Endodermal cell (in vitro differentiated cells): Measurements from ENCODE around the gene EGFL8. TPM values are rescaled to one million over a fixed set of nuclear protein-coding genes. Genes with fewer than 3 reads are reported as not detected.

ENCODE experiments used
- DNase-seq: peaks from one replicate; pipeline ENCODE4 v3.0.0-alpha.2; 2017
- H3K27ac ChIP-seq: 2 replicates; pipeline ENCODE4 v1.5.1; 2013; ENCODE audit warnings: mild to moderate bottlenecking, low read depth, low read length, moderate library complexity
- H3K27me3 ChIP-seq: 2 replicates; pipeline ENCODE4 v1.6.1; 2013; ENCODE audit warnings: mild to moderate bottlenecking, low read length, moderate library complexity; ENCODE audit not compliant: insufficient read depth, control insufficient read depth, poor library complexity, severe bottlenecking
- H3K36me3 ChIP-seq: 2 replicates; pipeline ENCODE4 v1.7.0; 2013; ENCODE audit warnings: mild to moderate bottlenecking, low read length, moderate library complexity; ENCODE audit not compliant: control insufficient read depth, insufficient read depth
- H3K4me1 ChIP-seq: one replicate; pipeline ENCODE4 v1.7.0; 2013; ENCODE audit warnings: low read length; ENCODE audit not compliant: control insufficient read depth, insufficient read depth
- H3K4me3 ChIP-seq: 2 replicates; pipeline ENCODE4 v1.5.1; 2013; ENCODE audit warnings: mild to moderate bottlenecking, low read length, moderate library complexity
- H3K9ac ChIP-seq: 2 replicates; pipeline ENCODE4 v1.6.1; 2013; ENCODE audit warnings: mild to moderate bottlenecking, low read length, moderate library complexity; ENCODE audit not compliant: poor library complexity, severe bottlenecking; ENCODE audit errors: extremely low read depth
- H3K9me3 ChIP-seq: 2 replicates; pipeline ENCODE4 v1.6.1; 2013; ENCODE audit warnings: mild to moderate bottlenecking, low read length, moderate library complexity; ENCODE audit not compliant: control insufficient read depth
- H3K27ac Mint-ChIP-seq: 2 replicates; pipeline ENCODE4 v1.8.0; 2020; ENCODE audit warnings: mixed read lengths
- H3K27me3 Mint-ChIP-seq: 2 replicates; pipeline ENCODE4 v1.8.0; 2021; ENCODE audit warnings: mild to moderate bottlenecking, mixed read lengths; ENCODE audit not compliant: insufficient read depth
- H3K36me3 Mint-ChIP-seq: 2 replicates; pipeline ENCODE4 v1.8.0; 2020; ENCODE audit warnings: low read depth, mixed read lengths
- H3K4me1 Mint-ChIP-seq: 2 replicates; pipeline ENCODE4 v1.8.0; 2020; ENCODE audit warnings: mixed read lengths
- H3K4me3 Mint-ChIP-seq: 2 replicates; pipeline ENCODE4 v1.8.0; 2020; ENCODE audit warnings: mild to moderate bottlenecking, moderate library complexity, mixed read lengths
- H3K9me3 Mint-ChIP-seq: 2 replicates; pipeline ENCODE4 v1.8.0; 2020; ENCODE audit warnings: mild to moderate bottlenecking, mixed read lengths
- CTCF ChIP-seq: fragments of 200-600 bp; sonication (generic); conservative IDR thresholded peaks from 2 replicates; pipeline ENCODE4 v1.5.0; 2021; ENCODE audit warnings: antibody characterized with exemption, mild to moderate bottlenecking
- WGBS, 2 experiments: methylation state at CpG; one replicate each; pipeline versions ENCODE4 v1.1.5 to v1.1.7; 2013; ENCODE audit warnings: missing lambda C conversion rate in 2 of 2, mixed read lengths in 1 of 2; ENCODE audit not compliant: insufficient coverage in 1 of 2, insufficient read length in 1 of 2; 5-methylcytosine and 5-hydroxymethylcytosine counted together
- long read RNA-seq, 4 experiments: library from polyadenylated mRNA in 2 of 4; library from RNA in 1 of 4; library from capped mRNA in 1 of 4; stranded (forward) in 3 of 4; unstranded in 1 of 4; transcript quantifications; one replicate each; pipeline ENCODE4 v2.0.0, GENCODE V29; 2020 to 2021; ENCODE audit warnings: inconsistent platforms in 1 of 4
- polyA plus RNA-seq, 2 experiments: library from polyadenylated mRNA; stranded (reverse); fragments of 50-300 nt; gene quantifications; one replicate each; pipeline ENCODE4 v1.2.3, GENCODE V29; 2013
- total RNA-seq, 2 donors: library from RNA; stranded (reverse); fragmentation: NEBNext Ultra II Directional in 1 of 2; extraction: Animal tissue kit (Norgen Biotek cat#: 25700) in 1 of 2; gene quantifications; 2 replicates in 1 of 2; 3 replicates in 1 of 2; pipeline ENCODE4 v1.2.1, GENCODE V29; 2021

Gene EGFL8
- total RNA-seq: 10 to 100 TPM; 27.9 to 39.6 TPM
- polyA plus RNA-seq (2013, experiment 1 of 2): 38.0 TPM
- 33.1 TPM for polyA plus RNA-seq (2013, experiment 2 of 2)
- long read RNA-seq, experiment 1, partial matches to known transcripts: 2 of 4 reads
- long read RNA-seq, experiment 1, other reads (novel, unspliced or antisense): 1 of 4 reads
- long read RNA-seq, experiment 2, partial matches to known transcripts: 0 of 4 reads
- long read RNA-seq, experiment 2, other reads (novel, unspliced or antisense): 0 of 4 reads
- long read RNA-seq, experiment 3, partial matches to known transcripts: 0 of 7 reads
- long read RNA-seq, experiment 3, other reads (novel, unspliced or antisense): 1 of 7 reads
- long read RNA-seq, experiment 4, transcript EGFL8-220 (9 exons, 1,312 nt): major isoform, 13 of 24 reads
- long read RNA-seq, experiment 4, partial matches to known transcripts: 3 of 24 reads
- long read RNA-seq, experiment 4, other reads (novel, unspliced or antisense): 4 of 24 reads

- H3K27ac Mint-ChIP-seq: peak within 1 kb of the TSS; percentile 80
- no peak within 1 kb of the TSS for H3K4me3 Mint-ChIP-seq
- Histone ChIP-seq H3K36me3 (peaks cover 54% of the 10 kb centered on the region), H3K9me3 (no peaks in the 10 kb centered on the region), H3K27me3 (no peaks in the 10 kb centered on the region), H3K4me3 (no peak within 1 kb of the TSS), H3K27ac (peak within 1 kb of the TSS; percentile 93), H3K4me1 (peaks cover 21% of the 10 kb centered on the region), H3K9ac (no peak within 1 kb of the TSS)
- H3K4me1 Mint-ChIP-seq: peaks cover 33% of the 10 kb centered on the region
- no peaks in the 10 kb centered on the region for H3K9me3 Mint-ChIP-seq
- DNase-seq: no peak
- H3K36me3 Mint-ChIP-seq: peaks cover 67% of the 10 kb centered on the region
- TF ChIP-seq CTCF: no peak
- H3K27me3 Mint-ChIP-seq: no peaks in the 10 kb centered on the region
Measured at GRCh38 chr6:32164295-32164694, at the start of gene EGFL8. EGFL8 (plus strand) TSS chr6:32164595; CDS start chr6:32166166, 1,571 bp downstream.

- Histone ChIP-seq H3K9ac (no peak overlapping the region), H3K27ac (no peak overlapping the region), H3K4me1 (peaks cover 4% of the 10 kb centered on the region), H3K36me3 (peaks cover 42% of the 10 kb centered on the region), H3K9me3 (no peaks in the 10 kb centered on the region), H3K27me3 (no peaks in the 10 kb centered on the region), H3K4me3 (no peak overlapping the region)
- Mint-ChIP-seq H3K27me3 (peaks cover 2% of the 10 kb centered on the region), H3K27ac (peak overlapping the region; percentile 80), H3K4me1 (peaks cover 7% of the 10 kb centered on the region), H3K4me3 (no peak overlapping the region), H3K36me3 (peaks cover 34% of the 10 kb centered on the region), H3K9me3 (no peaks in the 10 kb centered on the region)
- no peak for TF ChIP-seq CTCF
- DNase-seq: no peak
- 81 to 93% methylated on average over 5 to 8 of the region's 8 CpGs for WGBS, 2 experiments
Measured at GRCh38 chr6:32114796-32115195, 49.6 kb upstream of the EGFL8 start.

- WGBS, 2 experiments: 89 to 100% methylated on average over 1 to 6 of the region's 6 CpGs
- no peaks in the 10 kb centered on the region for H3K27me3 Mint-ChIP-seq
- Histone ChIP-seq H3K9me3 (no peaks in the 10 kb centered on the region), H3K9ac (no peak overlapping the region), H3K27me3 (no peaks in the 10 kb centered on the region), H3K36me3 (peaks cover 45% of the 10 kb centered on the region), H3K4me1 (peaks cover 4% of the 10 kb centered on the region), H3K27ac (no peak overlapping the region), H3K4me3 (no peak overlapping the region)
- H3K27ac Mint-ChIP-seq: no peak overlapping the region
- no peak for TF ChIP-seq CTCF
- H3K9me3 Mint-ChIP-seq: no peaks in the 10 kb centered on the region
- H3K36me3 Mint-ChIP-seq: peaks cover 38% of the 10 kb centered on the region
- H3K4me1 Mint-ChIP-seq: peaks cover 7% of the 10 kb centered on the region
- DNase-seq: no peak
- no peak overlapping the region for H3K4me3 Mint-ChIP-seq
Measured at GRCh38 chr6:32115623-32116022, 48.8 kb upstream of the EGFL8 start.
